OCI-LY3 (cell line): ENCODE measurements around the gene RBM33.

Source experiments
- EZH2phosphoT487 ChIP-seq: fragments of 200-600 bp; shearing (Covaris generic); IDR thresholded peaks from 2 replicates; pipeline ENCODE4 v1.6.1; 2018; ENCODE audit warnings: antibody characterized with exemption, mixed run types, low read depth
- TF ChIP-seq, protein P1 (sequence below): fragments of 200-600, 300-600 bp; sonication (generic); IDR thresholded peaks from 2 replicates; pipeline ENCODE4 v1.5.1; 2014; ENCODE audit warnings: antibody characterized with exemption, low read length, low read depth

DNA sequence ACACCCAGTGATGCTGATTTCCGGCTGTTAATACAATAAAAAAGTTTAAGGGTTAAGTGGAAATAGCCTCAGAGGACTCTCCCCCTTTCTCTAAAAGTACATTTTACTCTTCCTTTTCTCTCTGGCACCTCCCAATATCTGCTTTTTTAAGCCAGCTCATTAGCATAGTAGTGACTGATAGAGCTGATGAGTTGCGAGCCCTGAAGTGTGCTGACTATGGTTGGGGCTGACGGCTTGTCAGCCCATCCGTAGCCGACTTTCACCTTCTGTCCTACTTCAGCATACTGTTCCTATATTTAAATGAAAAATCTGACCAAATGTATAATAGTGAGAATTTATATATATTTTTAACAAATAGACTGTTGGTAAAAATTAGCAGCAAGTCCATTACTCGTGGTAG lies 87.8 kb downstream of the RBM33 start:
- TF ChIP-seq, protein P1, sequence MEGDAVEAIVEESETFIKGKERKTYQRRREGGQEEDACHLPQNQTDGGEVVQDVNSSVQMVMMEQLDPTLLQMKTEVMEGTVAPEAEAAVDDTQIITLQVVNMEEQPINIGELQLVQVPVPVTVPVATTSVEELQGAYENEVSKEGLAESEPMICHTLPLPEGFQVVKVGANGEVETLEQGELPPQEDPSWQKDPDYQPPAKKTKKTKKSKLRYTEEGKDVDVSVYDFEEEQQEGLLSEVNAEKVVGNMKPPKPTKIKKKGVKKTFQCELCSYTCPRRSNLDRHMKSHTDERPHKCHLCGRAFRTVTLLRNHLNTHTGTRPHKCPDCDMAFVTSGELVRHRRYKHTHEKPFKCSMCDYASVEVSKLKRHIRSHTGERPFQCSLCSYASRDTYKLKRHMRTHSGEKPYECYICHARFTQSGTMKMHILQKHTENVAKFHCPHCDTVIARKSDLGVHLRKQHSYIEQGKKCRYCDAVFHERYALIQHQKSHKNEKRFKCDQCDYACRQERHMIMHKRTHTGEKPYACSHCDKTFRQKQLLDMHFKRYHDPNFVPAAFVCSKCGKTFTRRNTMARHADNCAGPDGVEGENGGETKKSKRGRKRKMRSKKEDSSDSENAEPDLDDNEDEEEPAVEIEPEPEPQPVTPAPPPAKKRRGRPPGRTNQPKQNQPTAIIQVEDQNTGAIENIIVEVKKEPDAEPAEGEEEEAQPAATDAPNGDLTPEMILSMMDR: no peak
- TF ChIP-seq EZH2phosphoT487: no peak
